Cerebellar cortex (tissue), 1 donor: ENCODE data around the gene SLC16A8.

Experiments used
- DNase-seq: peaks from one replicate; pipeline ENCODE4 v3.0.0-alpha.2; 2015; ENCODE audit warnings: low spot score

Gene SLC16A8

DNA sequence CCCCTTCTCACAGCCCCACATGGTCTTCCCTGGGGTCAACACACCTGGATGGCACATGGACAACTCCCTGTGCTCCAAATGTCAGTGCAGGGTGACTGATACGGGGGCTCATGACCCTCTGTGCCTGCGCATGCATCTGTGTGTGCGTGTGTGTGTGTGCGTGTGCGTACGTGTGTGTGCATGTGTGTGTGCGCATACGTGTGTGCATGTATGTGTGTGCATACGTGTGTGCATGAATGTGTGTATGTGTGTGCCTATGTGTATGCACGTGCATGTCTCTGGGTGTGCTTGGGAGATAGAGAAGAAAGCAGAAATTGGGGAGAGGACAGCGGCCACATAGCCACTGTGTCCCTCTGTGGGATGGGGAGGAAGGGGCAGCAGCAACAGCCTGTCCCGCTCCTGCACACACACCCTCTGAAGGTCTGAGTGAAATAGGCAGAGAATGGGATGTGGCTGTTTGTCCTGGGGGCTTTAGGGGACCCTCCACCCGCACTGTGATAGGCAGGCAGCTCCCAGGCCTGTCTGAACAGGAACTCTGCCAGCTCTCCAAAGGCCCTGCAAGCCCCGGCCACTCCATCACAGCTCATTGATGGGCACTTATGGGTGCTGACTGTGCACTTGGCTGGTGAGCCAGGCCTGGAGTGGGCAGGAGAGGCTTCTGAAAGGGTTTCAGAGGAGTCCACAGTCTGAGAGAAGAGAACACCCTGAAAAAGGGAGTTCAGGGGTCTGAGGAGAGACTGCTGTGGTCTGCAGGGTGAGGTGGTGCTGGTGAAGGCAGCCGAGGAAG lies 55.4 kb downstream of the SLC16A8 start:
- no peak for DNase-seq
